Stomach smooth muscle (tissue), 2 donors: Measurements from ENCODE around the gene PAEP.
"Not testable (repeated sequence)": the region's sequence is repeated elsewhere in the genome, so short reads cannot be mapped to it uniquely, and the experiment has no call there.

Experiments used
- H3K27ac ChIP-seq: one replicate; pipeline ENCODE4 v1.7.0; 2013; ENCODE audit warnings: mild to moderate bottlenecking, low read length, inconsistent platforms
- H3K27me3 ChIP-seq, 2 donors: one replicate each; pipeline ENCODE4 v1.7.0; 2013; ENCODE audit warnings: low read length in 2 of 2; ENCODE audit not compliant: insufficient read depth in 2 of 2, control insufficient read depth in 1 of 2
- H3K36me3 ChIP-seq, 2 donors: one replicate each; pipeline ENCODE4 v1.7.0; 2013; ENCODE audit warnings: low read length in 2 of 2; ENCODE audit not compliant: control insufficient read depth in 2 of 2, insufficient read depth in 2 of 2
- H3K4me1 ChIP-seq: one replicate; pipeline ENCODE4 v1.7.0; 2013; ENCODE audit warnings: low read length; ENCODE audit not compliant: control insufficient read depth, insufficient read depth
- H3K4me3 ChIP-seq, 2 donors: one replicate each; pipeline ENCODE4 v1.7.0; 2013; ENCODE audit warnings: low read length in 2 of 2
- H3K9ac ChIP-seq, 2 donors: one replicate each; pipeline ENCODE4 v1.7.0; 2013; ENCODE audit warnings: low read length in 2 of 2, mild to moderate bottlenecking in 1 of 2
- H3K9me3 ChIP-seq, 2 donors: one replicate each; pipeline ENCODE4 v1.7.0; 2013; ENCODE audit warnings: low read length in 2 of 2; ENCODE audit not compliant: control insufficient read depth in 2 of 2
- donor health status: healthy.
- donor health status: Pancreatic carcinoma.

PAEP gene

DNA sequence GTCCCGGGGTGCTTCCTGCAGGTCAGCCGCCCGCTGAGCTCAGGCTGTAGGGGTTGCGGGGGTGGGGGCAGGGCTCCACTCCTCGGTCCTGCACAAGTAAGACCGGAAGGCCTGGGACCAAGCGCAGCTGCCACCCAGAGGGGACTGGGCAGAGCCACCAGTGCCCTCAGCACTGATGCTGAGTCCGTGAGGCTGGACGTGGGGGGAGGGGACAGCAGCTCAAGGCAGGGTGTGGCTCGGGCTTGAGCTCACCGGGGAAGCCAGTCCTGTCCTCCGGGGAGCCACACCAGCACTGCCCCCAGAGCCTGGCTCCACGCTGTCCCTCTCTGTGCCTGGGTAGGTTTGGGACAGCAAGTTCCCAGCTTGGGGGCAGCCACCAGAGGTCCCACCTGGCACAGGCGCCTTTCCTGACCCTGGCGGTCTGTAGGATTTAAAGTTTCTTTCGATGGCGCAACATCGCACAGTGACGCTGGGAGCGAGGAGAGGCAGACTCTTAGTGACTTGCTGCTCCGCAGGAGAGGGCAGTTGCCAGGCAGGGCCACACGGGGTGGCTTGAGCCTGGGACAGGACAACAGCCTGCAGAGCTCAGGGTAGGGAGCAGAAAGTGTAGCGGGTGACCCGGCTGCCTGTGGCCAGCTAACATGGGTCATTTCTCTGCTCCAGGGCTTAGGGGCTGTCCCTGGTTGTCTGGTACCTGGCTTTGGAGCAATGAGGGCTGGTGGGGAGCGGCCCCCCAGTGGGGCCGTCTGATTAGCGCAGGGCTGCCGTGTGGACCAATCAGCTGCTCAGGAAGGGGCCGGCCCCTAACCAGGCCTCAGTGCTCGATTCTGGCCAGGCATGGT lies 34.6 kb upstream of the PAEP start:
- Histone ChIP-seq H3K27me3 (peaks cover 3 to 14% of the 10 kb centered on the region in 2 donors), H3K9ac (no peak overlapping the region), H3K36me3 (no peaks in the 10 kb centered on the region), H3K27ac (no peak overlapping the region), H3K9me3 (no peaks in the 10 kb centered on the region), H3K4me3 (no peak overlapping the region), H3K4me1 (no peaks in the 10 kb centered on the region)

DNA sequence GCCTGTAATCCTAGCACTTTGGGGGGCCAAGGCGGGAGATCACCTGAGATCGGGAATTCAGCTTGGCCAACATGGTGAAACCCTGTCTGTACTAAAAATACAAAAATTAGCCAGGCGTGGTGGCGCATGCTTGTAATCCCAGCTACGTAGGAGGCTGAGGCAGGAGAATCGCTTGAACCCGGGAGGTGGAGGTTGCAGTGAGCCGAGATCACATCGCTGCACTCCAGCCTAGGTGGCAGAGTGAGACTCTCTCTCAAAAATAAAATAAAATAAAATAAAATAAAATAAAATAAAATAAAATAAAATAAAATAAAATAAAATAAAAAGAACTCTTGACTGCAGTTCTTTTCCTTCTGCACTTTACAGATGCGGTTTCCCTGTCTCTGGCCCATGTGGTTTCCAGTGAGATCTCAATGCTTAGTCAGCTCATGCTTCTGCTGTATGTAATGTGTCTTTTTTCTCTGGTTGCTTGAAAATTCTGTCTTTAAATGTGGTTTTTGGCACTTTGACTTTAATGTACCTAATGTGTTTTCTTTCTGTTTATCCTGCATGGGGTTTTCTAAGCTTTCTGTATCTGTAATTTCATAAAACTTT lies 32.6 kb upstream of the PAEP start:
- peaks cover 5 to 11% of the 10 kb centered on the region in 2 donors for H3K27me3 ChIP-seq
- not testable (repeated sequence) for H3K4me3 ChIP-seq, H3K9ac ChIP-seq, H3K36me3 ChIP-seq, H3K9me3 ChIP-seq, H3K4me1 ChIP-seq, H3K27ac ChIP-seq

DNA sequence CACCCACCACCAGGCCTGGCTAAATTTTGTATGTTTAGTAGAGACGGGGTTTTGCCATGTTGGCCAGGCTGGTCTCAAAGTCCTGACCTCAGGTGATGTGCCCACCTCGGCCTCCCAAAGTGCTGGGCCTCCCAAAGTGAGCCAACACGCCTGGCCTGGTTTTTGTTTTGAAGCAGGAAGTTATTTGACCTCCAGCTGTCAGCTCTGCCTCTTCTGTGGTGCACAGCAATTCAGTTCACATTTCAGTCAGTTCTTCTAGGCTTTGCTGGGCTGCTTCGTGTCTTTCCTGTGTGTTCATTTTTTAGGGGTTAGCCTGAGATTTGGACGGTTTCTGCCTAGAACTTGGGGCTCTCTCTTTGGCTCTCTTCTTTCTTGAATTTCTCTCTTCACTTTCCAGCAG lies 31.4 kb upstream of the PAEP start:
- H3K27me3 ChIP-seq = peaks cover 5 to 11% of the 10 kb centered on the region in 2 donors
- H3K27ac ChIP-seq = no peak overlapping the region
- H3K9ac ChIP-seq = no peak overlapping the region

DNA sequence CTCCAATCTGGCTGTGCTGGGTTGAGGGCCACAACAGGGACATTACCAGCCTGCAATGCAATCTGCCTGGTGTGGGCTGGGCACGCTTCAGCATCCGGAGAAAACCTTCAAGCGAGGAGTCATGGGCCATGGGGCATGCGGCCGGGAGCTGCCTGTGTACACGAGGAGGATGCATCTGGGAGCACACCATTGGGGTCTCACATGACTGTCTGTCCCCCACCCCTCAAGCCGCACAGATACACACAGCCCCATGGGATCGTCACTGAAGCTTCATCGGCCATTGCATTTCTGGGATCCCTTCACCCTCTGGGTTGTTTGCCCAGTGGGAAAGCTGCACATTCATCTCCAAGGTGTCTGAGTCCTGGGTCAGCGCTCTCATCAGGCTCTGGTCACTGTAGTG lies 30.5 kb upstream of the PAEP start:
- Histone ChIP-seq H3K27me3 (peaks cover 5 to 11% of the 10 kb centered on the region in 2 donors), H3K9me3 (no peaks in the 10 kb centered on the region), H3K36me3 (no peaks in the 10 kb centered on the region), H3K27ac (no peak overlapping the region), H3K9ac (no peak overlapping the region), H3K4me1 (no peaks in the 10 kb centered on the region), H3K4me3 (no peak overlapping the region)

More for the DNA sequence above, 31.4 kb upstream of the PAEP start:
- Histone ChIP-seq H3K36me3 (no peaks in the 10 kb centered on the region), H3K9me3 (no peaks in the 10 kb centered on the region), H3K4me1 (no peaks in the 10 kb centered on the region), H3K4me3 (no peak overlapping the region)

DNA sequence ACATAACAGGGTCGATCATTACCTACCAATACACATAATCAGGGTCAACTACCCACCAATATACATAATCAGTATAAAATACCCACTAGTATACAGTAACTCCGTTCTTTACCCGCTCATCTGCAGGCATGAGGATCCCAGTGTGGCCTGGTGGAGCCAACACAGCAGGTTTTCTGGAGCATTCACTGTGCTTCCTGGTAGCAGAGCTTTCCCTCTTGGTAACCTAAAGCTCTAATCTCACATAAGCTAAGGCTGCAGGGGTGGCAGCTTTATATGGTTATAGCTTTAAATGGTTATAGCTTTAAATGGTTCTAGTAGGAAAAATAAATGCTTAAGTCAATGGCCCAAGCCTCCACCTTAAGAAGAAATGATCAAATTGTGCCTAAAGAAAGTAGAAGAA lies 28.4 kb upstream of the PAEP start:
- no peak overlapping the region for H3K27ac ChIP-seq
- no peaks in the 10 kb centered on the region for H3K36me3 ChIP-seq
- peaks cover 5 to 10% of the 10 kb centered on the region in 2 donors for H3K27me3 ChIP-seq
- H3K9ac ChIP-seq = no peak overlapping the region
- H3K4me3 ChIP-seq = no peak overlapping the region
- no peaks in the 10 kb centered on the region for H3K4me1 ChIP-seq
- H3K9me3 ChIP-seq = no peaks in the 10 kb centered on the region

DNA sequence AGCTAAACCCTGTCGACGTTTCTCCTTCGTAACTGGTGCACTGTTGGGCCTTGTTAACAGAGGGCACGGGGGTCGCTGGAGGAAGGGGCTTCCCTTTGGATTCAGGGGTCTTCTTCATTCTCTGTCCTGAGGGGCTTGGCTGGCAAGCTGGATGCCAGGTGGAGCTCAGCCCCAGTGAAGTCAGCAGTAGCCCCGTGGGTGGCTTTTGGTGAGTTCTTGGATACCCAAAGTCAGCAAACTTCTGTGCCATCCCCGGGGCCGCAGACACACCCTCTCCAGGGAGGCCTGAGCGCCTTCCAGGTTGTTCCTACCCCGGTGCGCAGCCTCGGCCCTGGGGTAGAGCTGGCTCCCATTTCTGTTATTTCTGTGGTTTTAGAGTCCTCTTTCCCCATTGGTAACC lies 27.9 kb upstream of the PAEP start:
- Histone ChIP-seq H3K27ac (no peak overlapping the region), H3K27me3 (peaks cover 5 to 10% of the 10 kb centered on the region in 2 donors)

DNA sequence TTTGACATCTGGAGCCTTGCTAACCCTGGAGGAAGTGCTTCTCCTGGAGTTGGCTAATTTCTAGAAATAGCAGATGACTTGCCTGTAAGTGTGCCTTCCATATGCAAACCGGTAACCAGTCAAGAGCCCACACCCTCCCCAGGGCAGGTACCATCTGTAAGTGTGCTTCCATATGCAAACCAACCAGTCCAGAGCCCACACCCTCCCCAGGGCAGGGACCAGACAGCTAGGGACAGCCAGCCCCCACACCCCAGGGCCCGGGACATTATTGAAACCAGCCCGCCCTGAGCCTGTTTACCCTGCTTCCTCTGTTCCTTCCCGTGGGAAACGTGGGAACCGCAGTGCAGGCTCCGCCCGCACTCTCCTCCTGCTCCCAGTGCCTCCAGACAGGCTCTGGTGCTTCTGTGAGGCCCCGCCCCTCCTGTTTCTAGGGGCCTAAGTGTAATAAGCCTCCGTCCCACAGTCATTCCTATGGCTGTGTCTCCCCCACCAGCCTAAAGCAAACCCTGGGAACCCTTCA lies 27.3 kb upstream of the PAEP start:
- H3K9ac ChIP-seq, H3K4me3 ChIP-seq, H3K27ac ChIP-seq, H3K36me3 ChIP-seq, H3K4me1 ChIP-seq, H3K27me3 ChIP-seq, H3K9me3 ChIP-seq: not testable (repeated sequence)

More for the DNA sequence above, 27.9 kb upstream of the PAEP start:
- no peak overlapping the region for H3K9ac ChIP-seq
- no peaks in the 10 kb centered on the region for H3K4me1 ChIP-seq
- H3K9me3 ChIP-seq = no peaks in the 10 kb centered on the region
- no peak overlapping the region for H3K4me3 ChIP-seq
- no peaks in the 10 kb centered on the region for H3K36me3 ChIP-seq

DNA sequence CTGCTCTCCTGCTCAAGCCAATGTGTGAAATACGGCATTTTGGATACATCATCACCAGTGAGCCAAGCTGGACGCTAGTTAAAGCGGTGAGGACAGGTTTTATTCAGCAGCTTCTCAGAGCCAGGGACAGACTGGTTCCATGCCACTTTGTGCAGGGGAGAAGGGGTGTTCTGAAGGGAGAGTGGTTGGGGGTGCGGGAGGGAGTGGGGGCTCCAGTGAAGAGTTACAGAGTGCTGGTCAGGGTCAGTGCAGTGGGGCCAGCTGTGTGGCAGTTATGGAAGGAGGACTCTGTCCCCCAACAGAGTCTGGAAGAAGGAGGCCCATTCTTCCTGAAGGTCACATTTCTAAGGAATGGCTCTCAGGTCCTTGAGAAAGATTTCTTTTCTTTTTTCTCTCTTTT lies 26.7 kb upstream of the PAEP start:
- H3K36me3 ChIP-seq, H3K4me3 ChIP-seq, H3K4me1 ChIP-seq, H3K27ac ChIP-seq, H3K9me3 ChIP-seq, H3K9ac ChIP-seq, H3K27me3 ChIP-seq: not testable (repeated sequence)

DNA sequence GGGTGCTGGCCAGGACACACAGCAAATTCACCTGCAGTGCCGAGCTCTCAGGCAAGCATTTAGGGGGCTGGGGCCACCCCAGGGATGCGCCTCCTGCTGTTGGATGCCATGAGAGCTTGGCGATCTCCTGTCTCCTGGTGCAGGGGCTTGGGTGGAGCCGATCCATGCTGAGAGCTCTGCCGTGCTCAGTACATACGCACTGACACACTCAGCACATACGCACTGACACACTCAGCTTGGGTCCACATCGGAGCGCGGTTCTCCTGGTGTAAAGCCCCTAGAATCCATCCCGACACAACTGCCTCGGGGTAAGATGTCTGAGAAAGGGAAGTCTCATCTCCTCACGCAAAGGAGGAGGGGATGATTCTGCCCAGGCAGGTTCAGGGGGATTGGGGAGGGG lies 25.9 kb upstream of the PAEP start:
- not testable (repeated sequence) for H3K4me3 ChIP-seq, H3K4me1 ChIP-seq, H3K36me3 ChIP-seq, H3K9ac ChIP-seq, H3K27ac ChIP-seq, H3K27me3 ChIP-seq, H3K9me3 ChIP-seq

DNA sequence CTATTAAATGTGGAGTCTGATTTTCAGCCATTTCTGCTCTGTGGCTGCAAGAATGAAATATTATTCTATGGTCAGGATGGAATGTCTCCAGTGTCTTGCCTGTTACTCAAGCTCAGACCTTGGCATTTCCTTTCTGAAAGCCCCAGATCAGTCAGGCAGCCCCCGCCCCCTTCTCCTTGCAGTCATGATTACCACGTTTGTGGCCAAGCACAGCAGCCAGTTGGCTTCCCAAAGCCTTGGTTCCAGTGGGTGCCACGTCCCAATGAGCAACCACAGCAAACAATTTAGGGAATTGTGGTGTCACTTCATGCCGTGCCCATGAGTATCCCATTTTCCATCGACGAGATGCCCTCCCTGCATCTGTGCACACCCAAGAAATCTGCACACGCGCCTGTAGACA lies 25.3 kb upstream of the PAEP start:
- no peaks in the 10 kb centered on the region for H3K36me3 ChIP-seq
- H3K9ac ChIP-seq = no peak overlapping the region
- no peaks in the 10 kb centered on the region for H3K9me3 ChIP-seq
- H3K27ac ChIP-seq = no peak overlapping the region
- H3K4me3 ChIP-seq = no peak overlapping the region
- H3K27me3 ChIP-seq = peaks cover 2 to 4% of the 10 kb centered on the region in 2 donors
- no peaks in the 10 kb centered on the region for H3K4me1 ChIP-seq

DNA sequence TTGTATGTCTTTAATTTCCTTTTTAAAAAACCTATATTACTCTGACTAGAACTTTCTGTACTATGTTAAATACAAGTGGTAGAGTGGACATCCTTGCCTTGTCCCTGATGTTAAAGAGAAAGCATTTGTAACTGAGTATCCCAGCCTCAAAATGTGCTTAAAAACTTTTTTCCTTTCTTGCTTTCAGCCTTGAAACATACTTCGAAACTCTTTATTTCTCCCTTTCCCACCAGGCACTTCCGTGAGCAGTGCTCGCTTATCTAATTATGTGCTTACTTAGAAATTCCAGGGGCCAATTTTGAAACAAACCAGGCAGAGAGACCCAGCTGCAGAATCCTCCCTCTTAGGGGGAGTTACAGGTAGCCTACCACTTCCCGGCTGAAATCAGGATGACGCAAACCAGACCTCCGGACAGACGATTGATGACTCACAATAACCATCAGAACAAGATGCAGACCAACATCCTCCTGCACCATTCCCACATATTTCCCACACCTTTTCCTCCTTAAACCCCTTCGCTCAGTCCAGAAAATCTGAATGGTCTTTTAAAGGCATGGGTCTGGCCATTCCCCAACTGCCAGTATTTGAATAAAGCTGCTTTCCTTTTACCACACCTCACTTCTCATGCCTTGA lies 18.2 kb upstream of the PAEP start:
- H3K36me3 ChIP-seq, H3K9ac ChIP-seq, H3K4me3 ChIP-seq, H3K4me1 ChIP-seq, H3K9me3 ChIP-seq, H3K27ac ChIP-seq, H3K27me3 ChIP-seq: not testable (repeated sequence)
